GM21576 (cell line): ENCODE results near the gene SLC4A4.

Source experiments
- ATAC-seq: cut with Tn5 transposase; IDR thresholded peaks from one replicate; pipeline ENCODE4 v1.9.1; 2021; ENCODE audit warnings: mild to moderate bottlenecking, moderate library complexity; ENCODE audit not compliant: unreplicated experiment

SLC4A4 gene

GRCh38 chr4:71338846-71339593 lies at the start of gene SLC4A4:
TSS of gene SLC4A4 (plus strand) at chr4:71339020.
- ATAC-seq: peak; percentile 99

DNA sequence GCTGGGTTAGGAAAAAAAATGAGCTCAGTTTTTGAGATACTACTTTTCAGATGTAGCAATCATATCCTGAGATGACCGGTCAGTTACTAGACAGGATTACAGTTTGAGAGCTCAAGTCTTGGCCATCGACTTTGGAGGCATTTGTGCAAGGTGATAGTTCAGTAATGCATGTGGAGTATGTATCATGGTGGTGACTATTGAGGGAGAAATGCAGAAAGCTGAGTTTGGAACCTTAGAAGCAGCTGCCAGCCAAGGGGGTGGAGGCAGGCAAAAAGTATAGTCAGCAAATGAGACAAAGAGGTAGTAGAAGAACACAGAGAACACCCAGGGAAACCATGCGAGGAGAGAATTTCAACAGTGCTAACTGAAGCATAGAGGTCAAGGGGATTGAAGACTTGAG lies 48.7 kb upstream of the SLC4A4 start:
- ATAC-seq: no peak

DNA sequence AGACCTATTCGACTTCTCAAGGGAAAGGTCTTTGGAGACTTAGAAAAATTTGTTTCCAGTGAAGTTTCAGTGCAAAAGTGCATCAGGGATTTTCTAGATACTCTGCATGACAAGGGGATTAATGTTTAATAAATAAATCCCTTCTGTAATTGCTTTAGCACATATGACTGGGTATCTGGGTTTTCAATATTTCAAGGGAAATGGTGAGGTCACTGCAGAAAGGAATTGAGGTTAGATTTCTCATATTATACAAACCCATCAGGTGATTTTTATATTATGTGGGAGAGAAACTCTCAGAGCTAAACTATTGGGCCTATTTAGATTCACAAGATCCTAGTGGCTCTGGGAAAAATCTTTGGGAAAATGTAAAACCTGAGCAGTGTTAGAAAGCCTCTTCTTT lies 48.3 kb upstream of the SLC4A4 start:
- ATAC-seq: no peak

DNA sequence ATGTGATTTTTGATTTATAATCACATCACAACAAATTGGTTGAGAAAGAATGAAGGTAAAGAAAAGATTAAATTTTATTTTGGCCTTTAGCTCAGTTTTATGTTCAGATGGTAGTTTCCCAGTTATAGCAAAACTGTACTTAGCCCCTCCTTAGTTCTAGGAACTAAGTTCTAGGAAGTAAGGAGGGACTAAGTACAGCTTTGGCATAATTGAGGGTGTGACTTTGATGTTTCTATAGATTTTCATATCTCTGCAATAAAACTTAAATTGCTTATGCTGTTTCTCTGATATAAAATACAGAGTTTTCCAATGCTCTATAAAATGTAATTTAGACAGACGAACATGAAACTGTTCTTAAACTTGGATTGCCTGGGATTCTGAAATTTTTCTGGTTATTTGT lies 46.6 kb upstream of the SLC4A4 start:
- ATAC-seq: no peak

DNA sequence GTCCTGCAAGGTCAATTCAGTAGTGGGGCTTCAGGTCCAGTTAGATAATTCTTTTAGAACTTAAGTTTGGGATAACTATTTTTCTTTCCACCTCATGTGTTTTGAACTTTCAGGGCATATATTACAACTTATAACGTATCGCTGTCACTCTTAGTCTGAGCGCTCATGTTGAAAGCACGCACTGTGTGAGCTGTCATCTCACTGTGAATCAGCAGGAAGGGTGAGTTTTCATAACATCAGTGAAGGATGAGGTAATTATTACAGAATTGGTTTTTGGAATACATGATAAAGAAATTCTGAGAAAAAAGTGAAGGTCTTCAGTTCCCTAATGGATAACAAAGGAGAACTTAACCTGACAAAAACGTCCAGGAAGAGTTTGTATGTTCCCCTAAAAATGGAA lies 45.1 kb upstream of the SLC4A4 start:
- ATAC-seq: no peak

DNA sequence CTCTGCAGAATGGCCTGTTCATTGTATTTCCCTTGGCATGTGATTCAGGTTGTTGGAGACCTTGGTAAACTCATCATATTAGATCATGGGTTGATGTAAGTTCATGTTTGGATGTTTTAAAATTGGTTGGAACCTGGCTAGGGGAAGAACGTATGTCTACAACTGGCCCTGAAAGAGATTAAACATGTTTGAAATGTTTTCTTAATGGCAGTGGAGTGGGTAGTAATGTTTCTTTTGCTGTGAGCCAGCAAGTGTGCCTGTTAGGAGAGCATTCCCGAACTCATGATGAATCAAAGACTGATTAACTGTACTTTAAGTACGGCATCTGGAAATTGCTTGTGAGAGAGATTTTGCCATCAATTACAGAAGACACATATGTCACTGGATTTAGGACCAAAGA lies 44.5 kb upstream of the SLC4A4 start:
- no peak for ATAC-seq

DNA sequence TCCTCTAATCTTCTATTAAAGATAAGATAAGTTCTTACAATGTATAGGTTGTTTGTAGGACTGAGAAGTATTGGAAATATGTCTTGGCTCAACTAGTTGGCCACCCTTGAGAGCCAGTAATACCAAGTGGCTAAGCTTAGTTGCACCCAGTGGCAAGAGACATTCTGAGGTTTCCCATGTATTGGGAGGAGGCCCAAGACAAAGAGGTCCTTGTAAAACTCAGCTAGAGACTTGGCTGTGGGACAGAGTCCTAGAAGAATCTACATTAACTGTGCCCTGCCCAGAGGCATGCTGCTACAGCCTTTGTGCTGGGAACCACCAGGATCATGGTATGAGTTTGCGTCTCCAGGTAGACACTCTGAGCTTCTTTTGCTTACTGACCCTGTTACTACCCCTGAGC lies 41.9 kb upstream of the SLC4A4 start:
- no peak for ATAC-seq

DNA sequence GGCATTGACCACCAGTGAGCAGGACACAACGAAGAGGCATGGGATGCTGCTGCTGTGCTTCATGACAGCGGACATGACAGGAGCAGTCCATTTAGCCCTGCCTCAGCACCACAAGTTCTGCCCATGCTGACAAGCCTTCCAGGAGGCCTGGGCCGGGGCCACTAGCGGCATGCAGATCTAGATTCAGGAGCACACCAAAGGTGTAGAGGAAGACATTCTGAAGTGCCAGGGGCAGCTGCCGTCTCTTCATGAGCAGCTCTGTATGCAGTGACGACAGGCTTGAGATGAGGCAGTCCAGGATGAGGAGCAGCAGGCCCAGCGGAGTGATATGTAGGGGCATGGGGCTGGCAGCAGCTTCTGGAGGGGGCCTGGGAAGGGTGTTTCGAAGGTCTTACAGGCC lies 38.5 kb upstream of the SLC4A4 start:
- ATAC-seq: no peak

- no peak for ATAC-seq
Measured at GRCh38 chr4:71300964-71301363, 37.9 kb upstream of the SLC4A4 start.

DNA sequence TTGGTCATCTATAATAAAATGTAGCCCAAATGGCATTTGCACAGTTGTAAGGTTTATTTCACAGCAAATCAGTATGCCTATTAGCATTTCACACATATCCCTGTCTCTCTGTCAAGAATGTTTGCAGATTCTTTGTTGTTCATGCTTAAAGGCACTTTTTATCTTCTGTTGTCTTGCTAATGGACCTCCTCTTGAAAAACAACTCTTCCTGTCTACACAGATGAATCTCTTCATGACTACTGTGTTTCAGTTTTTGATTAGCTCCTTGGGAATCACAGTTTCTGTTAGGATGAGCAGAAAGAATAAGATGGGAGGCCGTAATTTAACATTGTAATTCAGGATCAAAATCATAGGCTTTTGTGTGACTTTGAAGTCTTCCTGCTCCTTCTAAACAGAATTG lies 35.5 kb upstream of the SLC4A4 start:
- no peak for ATAC-seq

- ATAC-seq: no peak
Measured at GRCh38 chr4:71303850-71304249, 35.0 kb upstream of the SLC4A4 start.

GRCh38 chr4:71304289-71304850 lies 34.5 kb upstream of the SLC4A4 start:
- ATAC-seq: no peak

DNA sequence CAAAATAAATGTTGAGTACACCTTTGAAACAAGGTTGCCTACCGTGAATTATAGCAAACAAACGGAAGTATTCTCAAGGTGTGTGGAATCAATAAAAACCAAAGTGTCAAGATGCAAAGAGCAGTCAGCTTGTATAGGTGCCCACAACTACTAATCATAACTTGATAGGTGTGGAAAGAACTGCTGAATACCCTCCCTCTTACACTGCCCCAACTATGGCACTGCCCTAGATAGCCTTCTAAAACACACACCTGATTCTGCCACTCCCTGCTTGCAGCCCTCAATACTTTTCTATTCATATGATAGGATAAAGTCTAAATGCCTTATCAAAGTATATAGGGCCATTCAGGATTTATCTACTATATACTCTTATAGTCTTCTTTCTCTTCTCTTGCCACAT lies 31.1 kb upstream of the SLC4A4 start:
- ATAC-seq: no peak

DNA sequence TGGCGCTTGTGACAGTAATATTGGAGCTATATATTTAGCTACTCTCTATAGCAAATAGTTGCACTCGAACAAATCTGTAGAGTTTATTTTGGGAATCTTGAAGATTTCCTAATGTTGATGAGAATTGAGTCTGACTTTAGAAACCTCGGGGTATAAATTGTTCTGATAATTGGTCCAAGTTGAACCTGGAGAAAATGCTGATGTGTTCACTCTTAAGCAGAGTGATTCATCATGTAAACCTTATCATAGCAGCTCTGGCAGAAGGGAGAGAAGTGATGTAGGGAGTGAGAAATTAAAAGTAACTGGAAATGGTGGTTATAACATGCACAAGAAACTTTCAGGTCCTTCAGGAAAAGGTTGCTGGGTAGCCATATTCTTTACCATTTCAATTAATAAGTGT lies 16.4 kb upstream of the SLC4A4 start:
- ATAC-seq: no peak

DNA sequence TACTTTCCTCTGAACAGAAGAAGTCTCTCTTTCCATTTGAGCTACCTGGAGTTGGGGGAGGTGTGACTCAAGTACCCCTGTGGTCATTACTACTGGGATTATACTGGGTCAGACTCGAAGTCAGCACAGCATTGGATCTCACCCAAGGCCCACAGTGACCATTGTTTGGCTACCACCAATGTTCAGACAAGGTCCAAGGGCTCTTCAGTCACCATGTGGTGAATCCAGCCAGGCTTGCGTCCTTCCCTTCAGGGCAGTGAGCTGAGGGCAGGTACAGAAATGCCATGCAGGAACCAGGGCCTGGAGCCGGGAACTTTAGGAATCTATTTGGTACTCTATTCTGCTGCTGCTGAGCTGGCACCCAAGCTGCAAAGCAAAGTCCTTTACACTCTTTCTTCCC lies 5.5 kb upstream of the SLC4A4 start:
- no peak for ATAC-seq

- no peak for ATAC-seq
Measured at GRCh38 chr4:71333960-71334359, 4.9 kb upstream of the SLC4A4 start.

DNA sequence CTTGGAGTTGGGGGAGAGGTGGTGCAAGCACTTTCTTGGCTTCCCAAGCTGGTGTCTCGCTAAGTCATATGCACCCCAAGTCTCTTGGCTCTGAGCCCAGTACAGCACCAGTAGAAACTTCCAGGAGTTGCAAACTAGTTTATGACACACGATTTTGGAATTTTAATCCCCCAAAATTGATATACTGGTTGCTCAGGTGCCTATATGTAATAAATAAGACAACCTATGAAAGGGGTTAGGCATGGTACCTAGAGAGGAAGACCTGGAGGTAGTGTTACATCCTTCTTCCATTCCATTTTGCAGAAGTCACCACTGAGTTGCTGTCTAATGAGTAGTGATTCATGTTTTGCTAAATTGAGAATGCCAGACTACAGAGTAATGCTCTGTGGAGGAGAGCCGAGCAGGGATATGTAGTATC lies 4.3 kb upstream of the SLC4A4 start:
- no peak for ATAC-seq

DNA sequence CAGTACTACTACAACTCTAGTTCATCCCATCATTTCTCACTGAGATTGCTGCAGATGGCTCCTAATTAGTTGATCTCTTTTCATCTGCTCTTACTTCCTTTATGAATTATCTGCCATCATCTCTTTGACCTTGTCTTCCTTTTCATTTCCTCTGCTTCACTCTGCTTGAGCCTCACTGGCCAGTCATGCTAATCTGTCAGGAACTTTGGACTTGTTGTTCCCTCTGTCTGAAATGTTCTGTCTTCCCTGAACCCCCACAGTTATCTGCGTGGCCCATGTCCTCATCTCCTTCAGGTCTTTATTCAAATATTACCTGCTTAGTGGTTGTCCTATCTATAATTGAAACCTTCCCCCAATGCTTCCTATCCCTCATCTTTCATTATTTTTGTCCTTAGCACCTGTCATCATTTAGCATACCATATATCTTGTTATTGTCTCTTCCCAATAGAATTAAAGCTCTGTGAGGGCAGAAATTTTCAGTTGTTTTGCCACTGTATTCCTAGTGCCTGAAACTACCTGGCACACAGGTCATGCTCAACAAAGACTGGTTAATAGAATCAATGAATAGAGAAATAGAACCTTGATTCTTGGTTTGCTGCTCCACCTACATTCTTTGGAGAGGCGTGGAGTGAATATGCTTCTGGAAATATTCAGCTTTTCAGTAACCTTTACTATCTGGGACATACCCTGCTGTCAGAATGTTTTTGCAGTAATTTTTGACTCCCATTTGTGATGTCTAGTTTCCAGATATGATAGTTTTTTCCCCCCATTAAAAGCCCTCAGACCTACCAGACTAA lies 5.0 kb downstream of the SLC4A4 start:
- ATAC-seq: no peak

DNA sequence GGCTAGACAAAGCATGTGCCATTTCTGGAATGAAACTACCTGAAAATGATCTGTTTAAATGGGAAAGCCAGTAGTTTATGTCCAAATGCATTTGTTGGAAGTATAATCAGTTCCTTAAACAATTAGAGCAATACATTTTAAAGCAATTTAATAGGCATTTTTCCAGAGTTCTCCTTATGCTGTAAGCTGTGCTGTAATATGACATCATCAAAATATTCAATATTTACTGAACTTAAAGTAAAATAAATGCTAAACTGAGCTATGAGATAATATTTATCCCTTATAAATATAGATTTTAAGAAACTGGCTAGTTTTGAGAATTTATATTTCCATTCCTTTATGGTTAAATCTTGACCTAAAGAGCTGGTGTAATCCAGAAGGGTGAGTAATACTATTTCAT lies 7.9 kb downstream of the SLC4A4 start:
- no peak for ATAC-seq

- no peak for ATAC-seq
Measured at GRCh38 chr4:71348586-71348985, 9.8 kb downstream of the SLC4A4 start.

- no peak for ATAC-seq
Measured at GRCh38 chr4:71355045-71355444, 16.2 kb downstream of the SLC4A4 start.

DNA sequence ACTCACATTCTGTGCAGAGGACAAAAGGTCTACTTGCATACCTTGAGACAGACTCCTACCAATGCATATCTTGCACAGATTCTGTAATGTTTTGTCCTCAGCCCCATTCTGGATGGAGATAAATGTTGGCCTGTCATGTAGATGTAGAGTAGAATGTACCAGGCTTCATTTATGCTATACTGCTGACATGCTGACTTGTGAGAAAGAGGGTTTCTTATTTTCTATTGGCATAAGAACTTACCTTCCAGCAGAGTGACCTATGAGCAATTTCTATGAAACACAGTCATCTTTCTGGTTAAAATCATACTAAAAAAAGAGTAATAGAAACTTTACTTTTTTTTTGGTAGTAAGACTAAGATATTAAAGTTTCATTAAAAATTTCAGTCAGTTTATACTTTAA lies 17.2 kb downstream of the SLC4A4 start:
- ATAC-seq: no peak
